HL-60/S4 (cell line): Measurements from ENCODE around the gene NNAT.

Experiments
- in situ Hi-C: fragments of 300-500 bp; cut with MboI; formaldehyde crosslinking; loops from 2 replicates; pipeline ENCODE4 v1.14.3; 2022; ENCODE audit warnings: low sequenced_read_pairs

The NNAT gene

DNA sequence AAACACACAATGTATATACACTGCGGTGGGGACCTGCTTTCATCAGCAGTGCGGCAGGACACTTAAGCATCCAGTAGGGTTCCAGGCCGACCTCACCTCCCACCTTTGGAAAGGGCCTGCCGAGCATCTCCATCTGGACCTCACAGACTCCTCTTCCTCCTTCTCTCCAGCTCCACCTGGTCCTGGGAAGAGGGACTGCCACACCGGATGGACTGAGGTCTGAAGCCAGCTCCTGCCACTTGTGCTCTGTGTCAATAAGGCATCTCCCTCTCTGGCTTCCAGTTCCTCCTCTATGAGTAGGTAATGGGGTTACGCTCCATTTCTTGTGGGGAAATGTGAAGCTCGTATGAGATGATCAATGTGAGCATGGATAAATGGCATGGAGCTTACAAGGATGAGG lies 19.1 kb upstream of the NNAT start:
- in situ Hi-C loops, result no loop called here

DNA sequence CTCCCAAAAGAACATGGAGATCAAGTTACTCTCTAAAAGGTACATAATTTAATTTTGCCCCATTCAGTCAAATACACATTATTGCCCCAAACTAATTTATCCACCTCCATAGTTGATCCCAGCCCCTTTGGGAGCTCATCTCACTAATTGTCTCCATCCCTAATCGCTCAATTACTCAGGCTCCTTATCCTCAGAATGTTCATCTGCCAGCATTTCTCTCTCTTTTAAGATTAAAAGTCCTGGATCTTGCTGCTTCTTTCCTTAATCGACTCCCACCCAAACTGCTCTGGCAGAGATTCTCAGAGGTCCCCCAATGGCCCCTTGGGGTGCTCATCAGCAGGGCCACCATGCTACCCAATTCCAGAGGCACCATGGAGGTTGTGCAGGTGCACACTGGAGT lies 18.4 kb upstream of the NNAT start:
- in situ Hi-C loops, result no loop called here

DNA sequence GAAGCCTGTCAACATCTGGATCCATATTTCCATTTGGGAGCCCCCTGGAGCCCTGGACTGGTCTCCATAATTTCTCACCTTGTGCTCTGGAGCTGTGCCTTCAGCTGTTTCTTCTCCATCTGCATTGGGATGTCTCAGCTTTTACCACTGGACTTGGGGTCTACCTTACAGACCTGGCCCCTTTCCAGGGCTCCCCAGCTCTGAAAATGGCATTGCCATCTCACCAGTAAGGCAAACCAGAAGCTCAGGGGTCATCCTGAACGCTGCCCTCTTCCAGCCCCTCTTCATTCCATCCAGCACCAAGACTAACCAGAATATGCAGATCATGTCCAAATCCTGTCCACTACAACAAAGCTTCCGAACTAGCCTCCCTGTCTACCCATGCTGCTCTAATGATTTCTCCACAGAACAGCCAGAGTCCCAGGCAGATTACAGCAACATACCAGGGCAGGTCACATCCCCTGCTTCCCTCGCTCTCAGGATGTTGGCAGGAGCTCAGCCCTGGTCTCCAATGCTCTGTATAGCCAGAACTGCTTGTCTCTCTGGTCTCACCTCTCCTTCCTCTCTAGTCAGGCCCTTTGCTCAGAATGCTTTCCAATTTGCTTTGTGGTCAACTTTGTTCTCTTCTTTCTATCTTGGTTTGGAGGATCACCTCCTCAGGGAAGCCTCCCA lies 17.7 kb upstream of the NNAT start:
- in situ Hi-C loops, result no loop called here

DNA sequence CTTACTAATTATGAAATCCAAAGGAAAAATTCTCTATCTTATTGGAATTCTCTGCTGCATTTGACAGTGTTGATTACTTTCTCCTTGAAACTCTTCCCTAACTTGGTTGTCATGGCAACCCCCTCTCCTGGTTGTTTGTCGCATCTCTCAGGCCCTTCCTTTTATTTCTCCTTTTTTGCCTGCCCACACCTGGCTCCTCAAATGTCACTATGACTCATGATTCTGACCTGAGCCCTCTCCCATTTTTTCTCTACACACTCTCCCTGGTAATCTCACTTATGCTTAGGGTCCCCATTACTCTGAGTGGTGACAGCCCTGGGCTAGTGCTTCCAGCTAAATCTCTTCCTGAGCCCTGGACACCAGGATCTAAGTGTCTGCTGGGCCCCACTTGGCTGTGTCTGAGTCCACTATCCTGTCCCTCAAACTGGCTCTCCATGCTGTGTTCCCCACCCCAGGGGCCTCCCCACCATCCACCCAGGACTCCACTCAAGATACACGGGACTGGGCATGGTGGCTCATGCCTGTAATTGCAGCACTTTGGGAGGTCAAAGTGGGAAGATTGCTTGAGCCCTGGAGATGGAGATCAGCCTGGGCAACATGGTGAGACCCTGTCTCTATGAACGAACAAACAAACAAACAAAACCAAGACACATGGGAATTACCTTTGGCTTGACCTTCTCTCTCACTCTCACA lies 16.5 kb upstream of the NNAT start:
- in situ Hi-C loops, result no loop called here

DNA sequence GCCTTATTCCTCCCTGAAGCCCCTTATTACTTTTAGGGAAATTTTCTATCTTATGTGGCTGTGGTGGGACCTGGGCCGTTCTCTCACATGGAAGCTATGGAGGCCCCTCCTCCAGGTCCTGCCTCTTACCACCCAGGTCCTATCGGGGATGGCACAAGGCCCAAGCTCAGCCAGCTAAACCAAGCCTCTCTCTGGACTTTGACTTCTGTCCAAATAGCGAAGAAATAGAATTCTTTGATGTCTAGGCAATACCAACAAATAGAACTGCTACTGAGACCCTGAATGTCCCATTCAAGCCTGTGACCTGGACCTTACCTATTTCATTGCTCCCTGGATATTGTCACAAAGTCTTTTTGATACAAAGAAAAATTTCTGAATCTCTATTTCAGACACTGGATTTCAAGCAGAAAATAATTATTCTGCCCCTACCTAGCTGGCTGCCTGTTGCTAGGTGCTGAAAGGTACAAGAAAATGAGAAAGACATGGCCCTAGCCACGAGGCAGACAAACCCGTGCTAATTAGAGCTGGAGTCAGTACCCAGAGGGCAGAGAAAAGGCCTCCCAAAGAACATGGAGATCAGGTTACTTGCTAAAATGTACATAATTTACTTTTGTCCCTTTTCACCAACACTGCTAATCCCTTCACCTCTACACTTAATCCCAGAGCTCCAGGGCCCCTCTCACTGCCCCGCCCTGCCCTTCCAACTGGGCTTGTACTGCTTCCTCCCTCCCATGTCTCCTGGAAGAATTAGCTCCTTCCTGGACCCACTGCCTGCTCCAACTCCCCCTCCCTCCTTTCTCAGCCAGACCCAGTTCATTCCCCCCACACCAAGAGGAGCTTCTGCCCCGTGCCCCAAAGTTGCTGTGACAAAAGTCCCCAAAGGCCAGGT lies 15.5 kb upstream of the NNAT start:
- in situ Hi-C loops, result no loop called here

DNA sequence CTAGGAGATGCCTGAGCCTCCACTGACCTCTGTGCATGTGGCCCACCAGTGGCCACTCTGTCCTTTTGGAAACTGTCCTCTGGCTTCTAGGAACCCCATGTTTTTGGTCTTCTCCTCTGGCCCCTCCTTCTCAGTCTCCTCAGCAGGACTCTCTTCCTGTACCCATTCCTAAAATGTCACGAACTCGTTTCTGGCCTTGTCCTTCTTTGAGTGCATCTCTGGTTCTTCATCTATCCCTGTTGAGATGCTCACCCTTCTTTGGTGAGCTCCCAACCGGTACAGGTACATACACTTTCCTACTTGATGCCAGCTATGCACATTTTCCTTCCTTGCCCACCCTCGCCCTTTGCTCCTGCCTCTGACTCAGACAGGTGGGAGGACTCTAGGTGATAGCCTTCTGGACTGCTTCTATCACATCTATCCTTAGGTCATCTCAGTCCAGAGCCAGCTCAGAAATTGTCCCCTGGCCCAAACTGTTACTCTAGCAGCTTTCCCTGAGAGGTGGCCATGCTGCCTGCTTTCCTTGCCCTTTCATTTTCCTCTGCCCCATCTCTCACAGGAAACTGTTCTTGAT lies 14.8 kb upstream of the NNAT start:
- in situ Hi-C loops, result no loop called here

DNA sequence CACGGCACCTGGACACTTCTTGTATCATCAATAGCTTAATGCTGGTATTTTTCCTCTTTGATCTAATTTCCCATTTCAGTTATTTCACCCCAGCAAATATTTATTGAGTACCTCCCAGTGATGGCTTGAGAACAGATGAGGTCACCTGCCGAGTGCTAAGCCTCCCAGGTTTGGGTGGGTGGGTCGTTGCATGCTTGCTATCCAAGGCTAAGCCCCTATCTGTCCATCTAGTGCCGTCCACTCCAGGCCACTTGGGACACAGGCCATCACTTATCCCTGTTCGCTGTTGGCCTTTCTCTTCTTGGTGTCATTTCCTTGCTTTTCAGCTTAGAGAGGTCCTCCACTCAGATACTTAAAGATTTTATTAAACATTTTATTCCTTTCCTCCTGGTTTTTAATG lies 10.8 kb upstream of the NNAT start:
- in situ Hi-C loops, result no loop called here

DNA sequence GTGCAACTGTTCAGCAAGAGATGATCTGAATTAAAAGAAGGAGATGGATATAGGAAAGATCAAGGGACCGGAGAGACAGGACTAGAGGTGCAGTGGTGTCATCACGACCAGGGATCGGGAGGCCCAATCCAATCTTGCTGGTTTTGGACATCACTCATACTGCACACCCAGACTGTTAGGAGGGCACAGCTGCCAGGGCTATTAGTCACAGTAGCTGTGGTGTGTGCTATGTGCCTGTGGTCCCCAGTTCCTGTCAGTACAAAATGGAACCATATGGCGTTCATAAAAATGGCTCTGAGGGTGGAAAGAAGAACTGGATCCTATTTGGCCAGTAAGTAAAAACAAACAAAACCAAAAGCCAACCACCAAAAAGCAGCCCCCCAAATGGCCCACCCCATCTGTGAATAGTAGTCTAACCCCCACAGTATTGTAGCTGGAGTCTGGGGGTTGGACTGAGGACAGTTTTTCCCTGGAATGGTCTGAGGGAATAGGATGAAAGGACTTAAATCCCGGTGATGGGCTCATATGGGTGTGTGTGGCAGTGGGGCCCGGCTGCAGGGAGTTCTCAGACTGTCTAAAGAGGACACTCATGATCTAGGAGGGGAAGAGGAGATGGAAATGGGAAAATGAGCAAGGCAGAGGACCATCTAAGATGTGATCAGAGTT lies 9.3 kb upstream of the NNAT start:
- in situ Hi-C loops, result no loop called here

DNA sequence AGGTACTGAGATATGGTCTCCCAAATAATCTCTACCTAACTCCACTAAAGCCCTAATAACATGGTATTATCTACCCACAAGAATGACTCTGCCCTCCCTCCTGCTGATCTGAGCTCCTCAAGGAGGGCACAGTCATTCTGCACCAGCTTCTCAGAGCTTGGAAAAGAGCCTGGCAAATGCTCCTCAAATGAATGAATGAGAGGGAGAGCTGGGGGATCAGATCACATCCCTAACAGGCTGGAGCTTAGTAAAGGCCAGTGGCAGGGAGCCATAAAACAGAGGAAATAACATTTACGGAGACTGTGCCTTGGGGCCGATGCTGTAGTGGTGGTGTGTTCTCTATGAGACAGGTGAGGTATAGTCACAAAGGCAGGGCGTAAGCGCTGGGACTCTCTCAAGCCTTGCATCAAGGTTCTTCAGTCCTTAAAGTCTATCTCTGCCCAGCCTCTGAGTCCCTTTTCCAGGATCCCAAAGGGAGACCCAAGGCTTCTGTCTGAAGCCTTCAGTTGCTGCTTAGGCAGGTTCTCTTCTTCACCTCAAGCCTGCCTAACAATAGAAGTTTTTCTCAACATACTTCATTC lies 7.2 kb upstream of the NNAT start:
- in situ Hi-C loops, result no loop called here

DNA sequence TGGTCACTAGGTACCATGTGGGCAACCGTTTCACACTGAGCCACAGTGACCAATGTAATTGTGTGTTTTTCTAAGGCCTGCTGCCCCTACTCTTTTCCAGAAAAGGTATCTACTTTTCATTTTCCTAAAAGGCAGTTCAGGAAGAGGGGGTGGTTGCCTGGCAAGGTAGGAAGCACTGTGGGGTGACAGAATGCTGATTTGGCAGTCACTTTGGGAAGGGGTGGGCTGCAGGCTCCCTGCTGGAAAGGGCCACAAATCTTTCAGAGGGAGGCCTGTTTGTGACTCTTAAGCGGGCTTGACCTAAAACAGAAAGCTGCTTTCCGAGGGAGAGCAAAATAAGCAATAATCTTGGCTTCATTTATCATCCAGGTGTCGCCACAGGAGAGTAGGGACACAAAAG lies 5.2 kb upstream of the NNAT start:
- in situ Hi-C loops, result no loop called here

DNA sequence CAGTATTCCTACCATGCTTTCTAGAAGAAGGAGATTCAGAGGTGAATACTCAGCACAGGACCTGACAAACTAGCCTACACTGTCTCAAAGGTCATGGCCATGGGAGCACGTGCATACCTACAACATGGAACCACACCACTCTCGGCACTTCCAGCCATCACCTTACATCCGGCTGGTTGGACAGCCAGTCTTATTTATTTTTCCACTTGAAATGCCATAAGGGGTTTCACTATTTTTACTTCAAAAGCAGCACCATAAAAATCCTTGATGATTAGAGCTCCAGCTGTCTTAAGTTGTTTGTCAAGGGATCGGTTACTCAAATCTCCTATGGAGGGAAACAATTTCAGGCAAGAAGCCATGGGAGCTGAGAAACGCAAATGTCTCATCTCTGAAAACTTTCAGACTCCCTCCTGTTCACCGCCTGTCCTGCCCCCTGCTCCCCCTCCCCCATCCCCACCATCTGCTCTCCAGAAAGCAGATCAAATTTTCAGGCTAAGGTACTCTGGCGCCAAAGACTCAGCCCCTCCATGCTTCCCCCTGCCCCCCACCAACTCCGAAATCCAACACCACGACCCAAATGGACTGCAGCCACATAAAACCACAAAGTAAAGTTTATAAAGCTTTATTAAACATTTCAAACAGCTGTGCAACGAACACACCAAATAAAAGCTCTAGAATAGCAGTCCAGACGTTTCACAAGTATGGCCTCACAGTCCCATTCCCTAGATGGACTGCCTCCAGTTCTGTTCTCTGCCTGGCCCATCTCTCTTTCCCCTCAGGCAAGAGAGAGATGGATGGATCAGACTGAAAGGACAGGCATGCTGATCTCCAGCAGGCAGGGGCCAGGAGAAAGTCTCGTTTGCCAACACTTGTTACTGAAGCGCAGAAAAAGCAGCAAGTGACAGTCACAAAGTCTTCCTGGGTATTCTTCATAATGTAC lies 4.0 kb upstream of the NNAT start:
- in situ Hi-C loops, result no loop called here

DNA sequence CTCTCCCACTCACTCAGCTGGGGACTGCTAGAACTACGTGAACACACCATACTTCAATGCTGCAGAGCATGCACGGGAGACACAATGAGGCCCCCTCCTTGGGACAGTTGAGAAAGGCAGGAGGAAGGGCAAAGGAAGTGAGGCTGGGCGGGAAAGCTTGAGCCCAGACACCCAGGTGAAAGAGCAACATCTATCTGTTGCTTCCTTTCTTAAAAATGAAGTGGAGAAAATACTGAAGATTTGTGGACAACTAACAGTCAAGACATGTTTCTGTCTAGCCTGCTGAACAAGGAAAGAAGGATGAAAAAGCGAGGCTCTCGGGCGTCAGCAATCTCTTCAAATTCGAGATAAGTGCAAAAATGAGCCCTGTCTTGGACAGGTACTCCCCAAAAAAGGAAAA lies 3.0 kb upstream of the NNAT start:
- in situ Hi-C loops, result no loop called here

DNA sequence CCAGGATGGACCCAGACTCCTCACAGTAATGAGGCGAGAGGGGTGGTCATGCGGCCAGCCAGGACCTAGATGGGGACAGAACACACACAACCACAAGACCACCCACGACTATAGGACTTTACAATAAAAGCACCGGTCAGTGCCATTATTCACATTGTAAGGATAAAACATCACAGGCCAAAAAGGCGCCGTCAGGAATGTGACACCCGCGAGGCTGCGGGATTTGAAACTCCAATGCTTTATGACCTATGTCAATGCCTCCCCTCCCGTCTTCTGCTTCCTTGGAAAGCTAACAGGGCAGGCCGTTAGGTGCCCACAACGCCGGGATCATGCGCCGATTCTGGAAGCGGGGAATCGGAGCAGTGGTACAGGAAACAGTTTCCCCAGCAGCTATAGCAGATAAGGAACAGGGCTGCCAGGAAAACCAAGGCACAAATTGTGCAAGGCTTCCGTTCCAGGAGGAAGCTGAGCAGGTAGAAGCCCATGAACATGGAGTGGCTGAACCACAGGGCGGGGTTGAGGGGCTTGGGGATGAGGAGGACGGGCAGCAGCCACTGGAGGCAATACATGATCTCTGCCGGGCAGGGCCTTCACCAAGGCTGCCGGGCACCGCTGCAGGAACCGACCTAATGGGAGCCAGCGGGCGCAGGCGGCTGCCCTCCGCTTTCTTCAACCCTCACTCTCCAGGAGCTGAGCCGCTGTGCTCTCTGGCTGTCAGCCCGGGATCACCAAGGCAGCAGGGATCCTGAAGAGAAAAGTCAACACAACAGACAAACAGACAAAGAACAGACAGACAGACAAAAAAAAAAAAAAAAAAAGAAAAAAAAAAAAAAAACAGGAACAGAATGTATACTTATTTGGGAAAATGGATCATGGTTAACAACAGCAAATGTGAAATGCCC lies 2.2 kb upstream of the NNAT start:
- in situ Hi-C loops, result no loop called here

DNA sequence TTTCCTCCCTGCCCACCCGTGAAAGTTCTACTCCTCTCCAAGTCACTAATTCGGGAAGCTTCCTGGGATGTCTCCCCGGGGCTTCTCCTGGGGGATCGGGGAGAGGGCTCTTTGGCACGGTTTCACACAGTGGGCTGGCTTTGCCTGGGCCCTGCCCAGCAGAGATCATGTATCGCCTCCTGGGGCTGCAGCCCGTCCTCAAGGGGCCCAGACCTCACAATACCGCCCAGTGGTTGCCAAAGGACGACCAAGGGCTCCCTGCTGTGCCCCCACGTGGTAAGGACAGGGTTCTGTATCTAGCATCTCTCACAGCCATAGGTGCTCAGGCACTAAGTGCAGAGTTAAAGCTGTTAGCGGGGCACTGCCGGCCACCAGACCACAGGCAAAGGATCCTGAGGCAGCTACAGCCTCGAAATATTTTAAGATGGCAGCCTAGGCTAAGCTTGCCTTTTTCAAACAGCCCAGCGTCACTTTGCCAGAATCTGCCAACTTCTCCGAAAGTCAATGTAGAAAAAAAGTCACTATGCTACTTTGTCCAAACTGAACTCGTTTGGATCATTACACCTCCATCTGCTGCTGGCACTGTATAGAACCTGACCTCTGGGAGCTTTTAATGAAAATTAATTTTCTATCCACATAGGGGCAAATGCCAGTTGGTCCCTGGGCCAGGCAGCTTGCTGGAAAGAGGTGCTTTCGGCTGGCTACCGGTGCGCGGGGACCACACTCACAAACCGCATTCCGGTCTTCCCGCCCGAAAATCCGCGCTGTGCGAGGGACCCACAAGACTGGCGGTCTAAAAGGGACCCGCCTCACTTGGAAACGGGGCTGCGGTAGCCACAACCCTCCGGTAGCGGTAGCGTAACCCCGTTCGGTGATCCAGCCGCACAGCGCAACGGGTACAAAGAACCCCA lies 1.3 kb upstream of the NNAT start:
- in situ Hi-C loops, result no loop called here

DNA sequence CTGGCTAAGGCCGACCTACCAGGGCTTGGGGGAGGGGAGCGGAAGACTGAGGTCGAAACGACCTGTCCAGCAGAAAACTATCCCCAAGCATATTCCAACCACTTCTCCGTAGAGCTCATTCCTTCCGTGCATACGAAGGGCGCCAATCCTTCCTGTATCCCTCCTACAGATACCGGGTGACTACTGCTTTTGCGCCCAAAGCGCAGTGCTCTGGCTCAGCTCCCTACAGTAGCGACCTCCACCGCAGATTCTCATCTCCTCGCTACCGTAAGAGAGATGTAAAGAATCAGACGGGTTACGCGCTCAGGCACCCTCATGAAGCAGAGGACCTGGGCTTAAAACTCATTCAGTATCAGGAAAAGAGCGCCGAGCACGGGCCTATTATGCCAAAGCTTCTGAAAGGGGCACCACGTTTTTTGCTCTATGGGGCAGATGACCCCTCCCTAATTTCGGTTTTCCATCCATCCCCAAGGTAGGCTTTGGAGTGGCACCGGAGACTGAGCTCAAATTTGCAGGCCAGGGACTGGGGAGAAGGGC lies 563 bp upstream of the NNAT start:
- in situ Hi-C loops, result no loop called here

DNA sequence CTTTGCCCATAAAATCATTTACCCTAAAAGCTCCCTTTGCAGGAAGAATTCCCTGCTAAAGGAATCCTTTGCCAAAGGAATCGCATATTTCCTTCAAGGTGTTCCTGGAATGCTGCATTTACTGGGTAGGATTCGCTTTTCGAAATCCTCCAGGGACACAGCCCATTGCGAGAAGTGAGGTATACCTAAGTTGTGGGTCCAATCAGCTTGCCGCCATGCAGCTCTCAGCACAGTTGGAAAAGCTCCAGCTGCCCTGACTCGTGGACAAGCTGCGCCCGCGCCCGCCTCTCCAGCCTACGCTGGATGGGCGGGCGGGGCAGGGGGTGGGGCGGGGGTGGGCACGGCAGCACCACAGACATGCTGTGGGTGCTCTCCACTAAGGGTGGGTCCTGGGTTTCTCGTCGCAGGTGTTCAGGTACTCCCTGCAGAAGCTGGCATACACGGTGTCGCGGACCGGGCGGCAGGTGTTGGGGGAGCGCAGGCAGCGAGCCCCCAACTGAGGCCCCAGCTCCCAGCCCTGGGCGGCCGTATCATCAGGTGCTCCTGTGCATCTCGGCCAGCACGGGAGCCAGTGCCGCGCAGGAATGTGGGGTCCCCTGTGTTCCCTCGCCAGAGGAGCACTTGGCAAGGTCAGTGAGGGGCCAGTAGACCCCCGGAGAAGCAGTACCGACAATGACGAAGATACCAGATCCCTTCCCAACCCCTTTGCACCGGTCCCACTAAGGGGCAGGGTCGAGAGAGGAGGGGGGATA lies 1.4 kb downstream of the NNAT start:
- in situ Hi-C loops, result no loop called here

DNA sequence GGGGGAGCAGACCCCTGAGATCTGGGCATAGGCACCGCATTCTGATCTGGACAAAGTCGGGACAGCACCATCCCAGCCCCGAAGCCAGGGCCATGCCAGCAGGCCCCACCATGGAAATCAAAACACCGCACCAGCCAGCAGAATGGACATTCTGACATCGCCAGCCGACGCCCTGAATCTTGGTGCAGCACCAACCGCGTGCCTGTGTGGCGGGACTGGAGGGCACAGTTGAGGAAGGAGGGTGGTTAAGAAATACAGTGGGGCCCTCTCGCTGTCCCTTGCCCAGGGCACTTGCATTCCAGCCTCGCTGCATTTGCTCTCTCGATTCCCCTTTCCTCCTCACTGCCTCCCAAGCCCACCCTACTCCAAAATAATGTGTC lies 2.0 kb downstream of the NNAT start:
- in situ Hi-C loops, result no loop called here
